H9 (cell line): ENCODE measurements around the gene CLDND1. TPM values are rescaled to one million over a fixed set of nuclear protein-coding genes. Genes with fewer than 3 reads are reported as not detected.

ENCODE experiments used
- DNase-seq: peaks from one replicate; pipeline ENCODE4 v3.0.0-alpha.2; 2017
- H2AFZ ChIP-seq: one replicate; pipeline ENCODE4 v1.6.1; 2013; ENCODE audit warnings: mild to moderate bottlenecking, low read length, control low read depth, moderate library complexity
- H2AK5ac ChIP-seq: 2 replicates; pipeline ENCODE4 v1.6.1; 2013; ENCODE audit warnings: low read length, control low read depth, mixed read lengths; ENCODE audit not compliant: insufficient read length
- H2BK120ac ChIP-seq: one replicate; pipeline ENCODE4 v1.6.1; 2013; ENCODE audit warnings: low read depth, mild to moderate bottlenecking, low read length, control low read depth, inconsistent platforms; ENCODE audit not compliant: poor library complexity, severe bottlenecking
- H2BK12ac ChIP-seq: 2 replicates; pipeline ENCODE4 v1.6.1; 2013; ENCODE audit warnings: low read length, control low read depth, mixed read lengths, low read depth; ENCODE audit not compliant: insufficient read length
- H2BK15ac ChIP-seq: 2 replicates; pipeline ENCODE4 v1.6.1; 2013; ENCODE audit warnings: low read depth, low read length, control low read depth
- H2BK20ac ChIP-seq: one replicate; pipeline ENCODE4 v1.6.1; 2013; ENCODE audit warnings: low read depth, mild to moderate bottlenecking, low read length, control low read depth, inconsistent platforms; ENCODE audit not compliant: poor library complexity, severe bottlenecking
- H2BK5ac ChIP-seq: 2 replicates; pipeline ENCODE4 v1.6.1; 2013; ENCODE audit warnings: low read length, control low read depth, mixed read lengths; ENCODE audit not compliant: insufficient read length
- H3K14ac ChIP-seq: 2 replicates; pipeline ENCODE4 v1.6.1; 2013; ENCODE audit warnings: low read length, control low read depth; ENCODE audit not compliant: insufficient read depth
- H3K18ac ChIP-seq: 2 replicates; pipeline ENCODE4 v1.6.1; 2013; ENCODE audit warnings: low read depth, mild to moderate bottlenecking, mixed read lengths, low read length, control low read depth; ENCODE audit not compliant: insufficient read length
- H3K23ac ChIP-seq: 2 replicates; pipeline ENCODE4 v1.6.1; 2013; ENCODE audit warnings: low read length, control low read depth, mixed read lengths, low read depth; ENCODE audit not compliant: insufficient read length
- H3K23me2 ChIP-seq: 2 replicates; pipeline ENCODE4 v1.6.1; 2013; ENCODE audit warnings: low read depth, mild to moderate bottlenecking, mixed read lengths, low read length, control low read depth; ENCODE audit not compliant: insufficient read length, poor library complexity, severe bottlenecking
- H3K27ac ChIP-seq: 2 replicates; pipeline ENCODE4 v1.5.1; 2013; ENCODE audit warnings: low read length, control low read depth, mixed read lengths, low read depth; ENCODE audit not compliant: insufficient read length
- H3K27me3 ChIP-seq: 2 replicates; pipeline ENCODE4 v1.6.1; 2013; ENCODE audit warnings: low read length, control low read depth, inconsistent platforms; ENCODE audit not compliant: insufficient read depth
- H3K4ac ChIP-seq: 2 replicates; pipeline ENCODE4 v1.6.1; 2013; ENCODE audit warnings: low read depth, mild to moderate bottlenecking, control low read depth, inconsistent platforms, low read length, moderate library complexity
- H3K4me1 ChIP-seq: 2 replicates; pipeline ENCODE4 v1.6.1; 2013; ENCODE audit warnings: low read length, control low read depth, inconsistent platforms; ENCODE audit not compliant: insufficient read depth
- H3K4me2 ChIP-seq: 2 replicates; pipeline ENCODE4 v1.6.1; 2013; ENCODE audit warnings: low read length, control low read depth, mixed read lengths; ENCODE audit not compliant: insufficient read length, insufficient read depth
- H3K56ac ChIP-seq: 2 replicates; pipeline ENCODE4 v1.6.1; 2013; ENCODE audit warnings: low read depth, mild to moderate bottlenecking, mixed read lengths, low read length, control low read depth; ENCODE audit not compliant: insufficient read length
- H3K79me1 ChIP-seq: 2 replicates; pipeline ENCODE4 v1.6.1; 2013; ENCODE audit warnings: low read depth, mild to moderate bottlenecking, moderate library complexity, low read length, control low read depth, inconsistent platforms; ENCODE audit not compliant: insufficient read depth, poor library complexity, severe bottlenecking
- H3K79me2 ChIP-seq: 2 replicates; pipeline ENCODE4 v1.6.1; 2013; ENCODE audit warnings: low read length, control low read depth, inconsistent platforms; ENCODE audit not compliant: insufficient read depth
- H3K9ac ChIP-seq: 2 replicates; pipeline ENCODE4 v1.6.1; 2013; ENCODE audit warnings: low read length, control low read depth, mixed read lengths; ENCODE audit not compliant: insufficient read length; ENCODE audit errors: extremely low read depth
- H3K9me3 ChIP-seq: one replicate; pipeline ENCODE4 v1.6.1; 2013; ENCODE audit warnings: low read depth, low read length, inconsistent platforms; ENCODE audit not compliant: control insufficient read depth
- H3T11ph ChIP-seq: one replicate; pipeline ENCODE4 v1.6.1; 2013; ENCODE audit warnings: mild to moderate bottlenecking, low read length, control low read depth, inconsistent platforms
- H4K20me1 ChIP-seq: one replicate; pipeline ENCODE4 v1.6.1; 2013; ENCODE audit not compliant: control insufficient read depth, insufficient read length, insufficient read depth
- H4K5ac ChIP-seq: 2 replicates; pipeline ENCODE4 v1.6.1; 2013; ENCODE audit warnings: low read depth, mild to moderate bottlenecking, mixed read lengths, low read length, control low read depth; ENCODE audit not compliant: insufficient read length
- H4K8ac ChIP-seq: replicated peaks from 2 replicates; pipeline ENCODE4 v1.6.1; 2013; ENCODE audit warnings: low read length, control low read depth, mixed read lengths, low read depth; ENCODE audit not compliant: insufficient read length
- H4K91ac ChIP-seq: 2 replicates; pipeline ENCODE4 v1.6.1; 2013; ENCODE audit warnings: low read depth, mild to moderate bottlenecking, moderate library complexity, mixed read lengths, low read length, control low read depth; ENCODE audit not compliant: insufficient read length
- H3K27ac Mint-ChIP-seq, 3 experiments: 2 replicates in 2 of 3; 3 replicates in 1 of 3; pipeline ENCODE4 v1.8.0; 2020 to 2021; ENCODE audit warnings: mixed read lengths in 3 of 3, mild to moderate bottlenecking in 1 of 3, moderate library complexity in 1 of 3
- H3K27me3 Mint-ChIP-seq: 2 replicates; pipeline ENCODE4 v1.8.0; 2021; ENCODE audit warnings: low read depth, mild to moderate bottlenecking, moderate library complexity, mixed read lengths
- H3K36me3 Mint-ChIP-seq, 3 experiments: 2 replicates in 2 of 3; 3 replicates in 1 of 3; pipeline ENCODE4 v1.8.0; 2020 to 2021; ENCODE audit warnings: low read depth in 3 of 3, mixed read lengths in 3 of 3; ENCODE audit not compliant: insufficient read depth in 1 of 3
- H3K4me1 Mint-ChIP-seq, 2 experiments: 2 replicates each; pipeline ENCODE4 v1.8.0; 2020; ENCODE audit warnings: mixed read lengths in 2 of 2
- H3K4me3 Mint-ChIP-seq, 2 experiments: 2 replicates in 1 of 2; 3 replicates in 1 of 2; pipeline ENCODE4 v1.8.0; 2020 to 2021; ENCODE audit warnings: mild to moderate bottlenecking in 2 of 2, mixed read lengths in 2 of 2, moderate library complexity in 1 of 2
- H3K9me3 Mint-ChIP-seq, 2 experiments: 2 replicates in 1 of 2; 3 replicates in 1 of 2; pipeline ENCODE4 v1.8.0; 2020; ENCODE audit warnings: mild to moderate bottlenecking in 2 of 2, mixed read lengths in 2 of 2, moderate library complexity in 1 of 2
- WGBS: extraction: QIAGEN DNeasy Blood & Tissue Kit; methylation state at CpG from one replicate; pipeline ENCODE4 v1.1.7; 2013; ENCODE audit warnings: missing lambda C conversion rate, low lambda C conversion rate, mixed read lengths; ENCODE audit not compliant: insufficient read length; ENCODE audit errors: extremely low coverage; 5-methylcytosine and 5-hydroxymethylcytosine counted together
- total RNA-seq: library from RNA; stranded (reverse); gene quantifications from 2 replicates; pipeline ENCODE4 v1.2.1, GENCODE V29; 2021
- TF ChIP-seq, protein P1 (sequence below): fragments of 200-600 bp; sonication (generic); conservative IDR thresholded peaks from 3 replicates; pipeline ENCODE4 v1.8.0; 2021; ENCODE audit warnings: antibody characterized with exemption, mild to moderate bottlenecking

The CLDND1 gene
- total RNA-seq, 1 experiment from 2014 or later = 83.0 TPM

DNA sequence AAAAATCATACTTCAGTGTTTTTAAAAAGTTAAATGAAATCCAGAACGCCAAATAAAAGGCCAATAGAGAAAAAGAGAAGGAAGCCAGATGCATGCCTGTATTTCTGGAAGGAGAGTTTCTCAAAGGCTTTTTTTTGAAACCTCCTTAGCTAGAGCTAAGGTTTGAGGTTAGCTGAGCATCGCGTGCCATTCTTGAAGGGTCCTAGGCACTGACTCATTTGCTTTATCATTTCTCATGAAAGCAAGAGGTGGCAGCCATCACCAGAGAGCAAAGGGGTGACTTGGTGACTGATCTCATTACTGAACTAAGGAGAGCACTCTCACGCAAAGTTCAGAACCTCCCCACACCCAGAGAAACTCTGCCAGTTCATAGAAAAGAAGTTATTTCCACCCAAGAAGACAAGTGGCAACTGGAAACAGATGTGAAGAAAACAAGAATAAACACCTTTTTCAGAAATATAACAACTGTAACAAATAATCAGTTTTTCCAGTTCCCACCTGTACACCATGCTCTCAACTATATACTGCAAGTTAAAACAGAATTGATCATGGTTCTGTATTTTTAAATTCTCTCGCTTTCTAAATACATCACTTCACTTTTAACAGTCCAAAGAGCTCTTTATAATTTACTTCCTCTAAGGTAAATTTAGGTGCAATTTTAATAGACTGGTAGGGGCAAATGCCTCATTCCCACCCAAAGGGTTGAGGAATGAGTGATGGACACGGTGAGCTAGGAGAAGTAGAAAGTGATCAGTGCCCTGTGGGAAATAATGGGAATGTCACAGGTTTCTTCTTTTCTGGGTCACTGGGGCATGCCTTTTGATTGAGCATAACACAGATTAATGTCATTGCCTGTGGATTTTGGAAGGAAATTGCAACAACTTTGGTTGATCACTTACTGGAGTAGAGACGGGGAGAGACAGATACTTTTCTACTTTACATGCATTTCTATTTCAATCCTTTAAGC is 33.7 kb upstream of the CLDND1 start:
- H3K4me2 ChIP-seq = no peak overlapping the region
- H2BK20ac ChIP-seq = peak overlapping the region; percentile 7
- no peak overlapping the region for H3K4ac ChIP-seq
- DNase-seq = no peak
- H2AFZ ChIP-seq = no peak overlapping the region
- H3K27me3 ChIP-seq = no peaks in the 10 kb centered on the region
- no peaks in the 10 kb centered on the region for H3K4me1 ChIP-seq
- H3K27ac ChIP-seq = no peak overlapping the region
- no peak overlapping the region for H4K8ac ChIP-seq
- no peaks in the 10 kb centered on the region for H3K79me2 ChIP-seq
- H2BK15ac ChIP-seq = no peak overlapping the region
- no peaks in the 10 kb centered on the region for H3K23me2 ChIP-seq
- H3K4me1 Mint-ChIP-seq = no peaks in the 10 kb centered on the region
- no peak overlapping the region for H4K5ac ChIP-seq
- H2BK120ac ChIP-seq = no peak overlapping the region
- no peak overlapping the region for H3K14ac ChIP-seq
- no peaks in the 10 kb centered on the region for H3K27me3 Mint-ChIP-seq
- no peak overlapping the region for H3K23ac ChIP-seq
- H3K4me3 Mint-ChIP-seq = no peak overlapping the region
- H3K9ac ChIP-seq = no peak overlapping the region
- no peak overlapping the region for H2BK12ac ChIP-seq
- no peaks in the 10 kb centered on the region for H3K79me1 ChIP-seq
- H3K9me3 ChIP-seq = no peaks in the 10 kb centered on the region
- H4K20me1 ChIP-seq = no peaks in the 10 kb centered on the region
- no peak overlapping the region for H4K91ac ChIP-seq
- H3K9me3 Mint-ChIP-seq = no peaks in the 10 kb centered on the region; a peak in 1 of 5 replicates
- TF ChIP-seq, protein P1, sequence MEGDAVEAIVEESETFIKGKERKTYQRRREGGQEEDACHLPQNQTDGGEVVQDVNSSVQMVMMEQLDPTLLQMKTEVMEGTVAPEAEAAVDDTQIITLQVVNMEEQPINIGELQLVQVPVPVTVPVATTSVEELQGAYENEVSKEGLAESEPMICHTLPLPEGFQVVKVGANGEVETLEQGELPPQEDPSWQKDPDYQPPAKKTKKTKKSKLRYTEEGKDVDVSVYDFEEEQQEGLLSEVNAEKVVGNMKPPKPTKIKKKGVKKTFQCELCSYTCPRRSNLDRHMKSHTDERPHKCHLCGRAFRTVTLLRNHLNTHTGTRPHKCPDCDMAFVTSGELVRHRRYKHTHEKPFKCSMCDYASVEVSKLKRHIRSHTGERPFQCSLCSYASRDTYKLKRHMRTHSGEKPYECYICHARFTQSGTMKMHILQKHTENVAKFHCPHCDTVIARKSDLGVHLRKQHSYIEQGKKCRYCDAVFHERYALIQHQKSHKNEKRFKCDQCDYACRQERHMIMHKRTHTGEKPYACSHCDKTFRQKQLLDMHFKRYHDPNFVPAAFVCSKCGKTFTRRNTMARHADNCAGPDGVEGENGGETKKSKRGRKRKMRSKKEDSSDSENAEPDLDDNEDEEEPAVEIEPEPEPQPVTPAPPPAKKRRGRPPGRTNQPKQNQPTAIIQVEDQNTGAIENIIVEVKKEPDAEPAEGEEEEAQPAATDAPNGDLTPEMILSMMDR = no peak
- no peak overlapping the region for H3K56ac ChIP-seq
- H3T11ph ChIP-seq = no peak overlapping the region
- no peaks in the 10 kb centered on the region for H3K36me3 Mint-ChIP-seq
- H2AK5ac ChIP-seq = no peak overlapping the region
- H3K27ac Mint-ChIP-seq = peak overlapping the region in 1 of 3 experiments; percentile 32; a peak in 1 of 7 replicates
- no peak overlapping the region for H2BK5ac ChIP-seq
- 100% methylated on average over 1 of the region's 7 CpGs for WGBS
- no peak overlapping the region for H3K18ac ChIP-seq
